ENCODE data around the gene MAST1. TPM values are rescaled to one million over a fixed set of nuclear protein-coding genes. Genes with fewer than 3 reads are reported as not detected.
A peak's percentile ranks its signal among the peaks of the same experiment; 100 is the strongest.
"Not testable (repeated sequence)": the region's sequence is repeated elsewhere in the genome, so short reads cannot be mapped to it uniquely, and the experiment has no call there.

The MAST1 gene
- total and polyA plus RNA-seq, 3 donors from 2014 or later, result 8.5 to 11.7 (median 9.0) TPM

DNA sequence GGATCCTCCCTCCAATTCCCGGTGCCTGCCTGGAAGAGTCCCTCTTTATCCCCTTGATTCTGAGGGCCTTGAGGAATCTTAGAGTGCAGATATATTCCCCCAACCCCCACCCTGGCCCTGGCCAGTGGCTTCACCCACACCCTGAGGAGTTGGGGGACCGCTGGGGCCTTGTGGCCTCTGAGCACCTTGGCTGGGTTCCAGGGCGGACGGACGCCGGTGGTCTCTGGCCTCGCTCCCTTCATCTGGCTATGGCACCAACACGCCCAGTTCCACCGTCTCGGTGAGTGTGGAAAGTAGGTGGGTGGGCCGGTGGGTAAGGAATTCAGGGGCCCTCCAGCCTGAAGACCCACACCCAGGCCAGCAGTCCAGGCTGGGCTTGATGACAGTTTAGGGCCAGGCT, 5.0 kb downstream of the MAST1 start:
- 82 to 89% methylated on average over 8 to 11 of the region's 11 CpGs for WGBS, 2 donors
- no peaks in the 10 kb centered on the region for H3K9me3 ChIP-seq
- peaks cover 8% of the 10 kb centered on the region for H3K4me1 ChIP-seq
- no peak overlapping the region for H3K4me3 ChIP-seq
- intact Hi-C loops (cut with DNase I; ENCODE audit: low total_unique reads), result loop anchor here (10.0 kb wide), 1 partner anchor 69 kb away; the partner anchor contains the start of gene HOOK2
- DNase-seq, result no peak
- TF ChIP-seq, protein P1, sequence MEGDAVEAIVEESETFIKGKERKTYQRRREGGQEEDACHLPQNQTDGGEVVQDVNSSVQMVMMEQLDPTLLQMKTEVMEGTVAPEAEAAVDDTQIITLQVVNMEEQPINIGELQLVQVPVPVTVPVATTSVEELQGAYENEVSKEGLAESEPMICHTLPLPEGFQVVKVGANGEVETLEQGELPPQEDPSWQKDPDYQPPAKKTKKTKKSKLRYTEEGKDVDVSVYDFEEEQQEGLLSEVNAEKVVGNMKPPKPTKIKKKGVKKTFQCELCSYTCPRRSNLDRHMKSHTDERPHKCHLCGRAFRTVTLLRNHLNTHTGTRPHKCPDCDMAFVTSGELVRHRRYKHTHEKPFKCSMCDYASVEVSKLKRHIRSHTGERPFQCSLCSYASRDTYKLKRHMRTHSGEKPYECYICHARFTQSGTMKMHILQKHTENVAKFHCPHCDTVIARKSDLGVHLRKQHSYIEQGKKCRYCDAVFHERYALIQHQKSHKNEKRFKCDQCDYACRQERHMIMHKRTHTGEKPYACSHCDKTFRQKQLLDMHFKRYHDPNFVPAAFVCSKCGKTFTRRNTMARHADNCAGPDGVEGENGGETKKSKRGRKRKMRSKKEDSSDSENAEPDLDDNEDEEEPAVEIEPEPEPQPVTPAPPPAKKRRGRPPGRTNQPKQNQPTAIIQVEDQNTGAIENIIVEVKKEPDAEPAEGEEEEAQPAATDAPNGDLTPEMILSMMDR (IDR thresholded peaks at IDR 0.05), result no peak
- TF ChIP-seq POLR2A (IDR thresholded peaks at IDR 0.05), result no peak
- no peaks in the 10 kb centered on the region for H3K36me3 ChIP-seq (ENCODE audit: low read depth, missing control alignments)
- no peak overlapping the region for H3K27ac ChIP-seq
- no peaks in the 10 kb centered on the region for H3K27me3 ChIP-seq

DNA sequence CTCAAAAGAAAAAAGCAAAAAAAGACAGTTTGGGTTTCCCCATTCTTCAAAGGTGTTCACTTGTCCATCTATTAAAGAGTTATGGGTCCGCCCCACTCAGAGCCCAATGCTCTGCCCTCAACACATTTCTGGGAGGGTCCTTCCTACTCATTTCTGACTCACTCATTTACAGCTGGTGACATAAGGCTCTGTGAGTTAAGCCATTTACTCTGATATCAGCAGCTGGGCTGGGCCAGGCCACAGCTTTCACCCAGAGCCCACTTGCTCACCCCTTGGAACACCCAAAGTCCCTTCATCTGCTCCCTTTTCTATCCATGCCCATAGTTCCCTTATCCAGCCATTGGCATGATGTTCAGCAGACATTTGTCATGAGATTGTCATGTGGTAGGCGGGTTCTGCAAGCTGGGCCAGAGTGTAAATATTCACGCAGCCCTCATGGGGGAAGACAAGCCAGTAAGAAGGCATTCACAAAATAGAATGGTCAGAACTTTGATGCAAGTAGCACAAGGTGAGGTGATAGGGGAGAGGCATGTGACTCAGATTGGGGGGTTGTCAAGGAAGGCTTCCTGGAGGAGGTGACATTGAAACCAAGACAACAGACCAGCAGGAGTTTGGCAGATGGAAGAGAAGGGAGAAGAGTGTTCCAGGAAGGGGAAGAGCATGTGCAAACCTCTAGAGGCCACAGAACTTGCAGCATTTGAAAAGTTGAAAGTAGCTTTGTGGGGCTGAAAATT, 5.9 kb downstream of the MAST1 start:
- no peak for TF ChIP-seq POLR2A (IDR thresholded peaks at IDR 0.05)
- TF ChIP-seq, protein P1 (IDR thresholded peaks at IDR 0.05), result no peak
- intact Hi-C loops (cut with DNase I; ENCODE audit: low total_unique reads), result loop anchor here (10.0 kb wide), 1 partner anchor 69 kb away; the partner anchor contains the start of gene HOOK2
- no peak for DNase-seq
- no peaks in the 10 kb centered on the region for H3K9me3 ChIP-seq
- H3K36me3 ChIP-seq (ENCODE audit: low read depth, missing control alignments), result no peaks in the 10 kb centered on the region
- no peak overlapping the region for H3K27ac ChIP-seq
- H3K27me3 ChIP-seq, result no peaks in the 10 kb centered on the region
- no peak overlapping the region for H3K4me3 ChIP-seq
- H3K4me1 ChIP-seq, result peaks cover 8% of the 10 kb centered on the region
- 83 to 92% methylated on average over 3 of the region's 3 CpGs for WGBS, 2 donors

DNA sequence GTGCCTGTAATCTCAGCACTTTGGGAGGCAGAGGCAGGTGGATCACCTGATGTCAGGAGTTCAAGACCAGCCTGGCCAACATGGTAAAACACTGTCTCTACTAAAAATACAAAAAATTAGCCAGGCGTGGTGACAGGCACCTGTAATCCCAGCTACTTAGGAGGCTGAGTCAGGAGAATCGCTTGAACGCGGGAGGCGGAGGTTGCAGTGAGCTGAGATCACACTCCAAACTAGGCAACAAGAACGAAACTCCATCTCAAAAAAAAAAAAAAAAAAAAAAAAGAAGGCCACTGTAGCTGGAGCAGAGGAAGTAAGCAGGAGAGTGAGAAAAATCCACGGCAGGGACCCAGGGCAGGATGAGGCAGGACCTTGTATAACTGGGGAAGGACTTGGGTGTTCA, 8.3 kb downstream of the MAST1 start:
- not testable (repeated sequence) for H3K27me3 ChIP-seq
- 79 to 92% methylated on average over 7 of the region's 7 CpGs for WGBS, 2 donors

DNA sequence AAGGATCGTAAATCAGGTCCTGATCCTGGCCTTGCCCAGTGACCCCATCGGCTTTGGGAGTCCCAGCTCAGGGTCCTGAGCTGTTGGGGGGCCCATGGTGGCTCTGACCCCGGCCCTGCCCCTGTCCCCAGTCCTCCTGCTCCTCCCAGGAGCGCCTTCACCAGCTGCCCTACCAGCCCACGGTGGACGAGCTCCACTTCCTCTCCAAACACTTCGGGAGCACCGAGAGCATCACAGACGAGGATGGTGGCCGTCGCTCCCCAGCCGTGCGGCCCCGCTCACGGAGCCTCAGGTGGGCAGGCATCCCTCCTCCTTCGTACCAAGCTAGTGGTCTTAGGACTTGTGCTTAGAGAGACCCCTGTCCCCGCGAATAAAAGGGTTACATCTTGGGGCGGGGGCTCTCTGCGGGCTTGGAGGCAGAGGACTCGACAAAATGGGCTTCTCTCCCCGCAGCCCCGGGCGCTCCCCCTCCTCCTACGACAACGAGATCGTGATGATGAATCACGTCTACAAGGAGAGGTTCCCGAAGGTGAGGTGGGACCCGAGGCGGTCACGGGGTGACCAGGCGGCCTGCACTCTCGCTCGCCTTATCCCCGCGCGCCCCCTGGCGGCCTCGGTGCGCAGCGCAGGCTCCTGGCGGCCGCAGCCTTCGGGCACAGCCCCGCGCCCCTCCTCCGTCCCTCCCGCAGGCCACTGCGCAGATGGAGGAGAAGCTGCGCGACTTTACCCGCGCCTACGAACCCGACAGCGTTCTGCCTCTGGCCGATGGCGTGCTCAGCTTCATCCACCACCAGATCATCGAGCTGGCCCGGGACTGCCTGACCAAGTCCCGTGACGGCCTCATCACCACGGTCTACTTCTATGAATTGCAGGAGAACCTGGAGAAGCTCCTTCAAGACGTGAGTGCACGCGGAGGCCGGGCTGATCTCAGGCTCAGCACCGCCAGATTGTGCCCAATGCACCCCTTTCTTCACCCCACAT, 9.1 kb downstream of the MAST1 start:
- H3K9me3 ChIP-seq, result no peaks in the 10 kb centered on the region
- H3K4me1 ChIP-seq, result peaks cover 8% of the 10 kb centered on the region
- peak overlapping the region in 1 of 2 donors; percentile 18 for H3K4me3 ChIP-seq
- H3K27me3 ChIP-seq, result no peaks in the 10 kb centered on the region
- WGBS, 2 donors, result 10 to 23% methylated on average over 7 to 63 of the region's 69 CpGs
- DNase-seq, result peak; percentile 90
- H3K36me3 ChIP-seq (ENCODE audit: low read depth, missing control alignments), result no peaks in the 10 kb centered on the region
- TF ChIP-seq, protein P1 (IDR thresholded peaks at IDR 0.05), result peak; percentile 97 to 98 (median 97)
- no peak for TF ChIP-seq POLR2A (IDR thresholded peaks at IDR 0.05)
- H3K27ac ChIP-seq, result no peak overlapping the region
- intact Hi-C loops (cut with DNase I; ENCODE audit: low total_unique reads), result loop anchor here (10.0 kb wide), 1 partner anchor 73 kb away; the partner anchor contains the start of gene HOOK2

More for the DNA sequence above, 8.3 kb downstream of the MAST1 start:
- not testable (repeated sequence) for H3K9me3 ChIP-seq; H3K27ac ChIP-seq; H3K4me1 ChIP-seq; H3K4me3 ChIP-seq; DNase-seq; H3K36me3 ChIP-seq (ENCODE audit: low read depth, missing control alignments)
- intact Hi-C loops (cut with DNase I; ENCODE audit: low total_unique reads), result loop anchor here (10.0 kb wide), 1 partner anchor 72 kb away; the partner anchor contains the start of gene HOOK2

DNA sequence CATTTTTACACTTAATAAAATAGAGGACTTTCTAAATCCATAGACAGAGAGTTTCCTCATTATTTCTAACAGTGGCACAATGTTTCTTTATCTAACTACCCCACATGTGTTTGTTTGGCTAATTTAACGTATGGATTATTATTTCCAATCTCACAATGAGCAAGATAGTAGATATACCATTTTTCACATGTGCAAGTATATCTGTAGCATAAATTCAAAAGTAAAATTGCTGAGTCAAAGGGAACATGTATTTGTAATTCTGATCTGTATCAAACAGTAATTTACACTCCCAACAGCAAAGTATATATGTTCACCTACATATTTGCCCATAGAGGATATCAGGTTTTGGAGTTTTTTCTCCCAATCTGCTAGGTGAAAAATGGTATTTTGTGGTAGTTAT, 18.3 kb downstream of the MAST1 start:
- H3K36me3 ChIP-seq (ENCODE audit: low read depth, missing control alignments), result no peaks in the 10 kb centered on the region
- 82 to 83% methylated on average over 1 of the region's 1 CpG for WGBS, 2 donors
- no peak for TF ChIP-seq POLR2A (IDR thresholded peaks at IDR 0.05)
- TF ChIP-seq, protein P1 (IDR thresholded peaks at IDR 0.05), result no peak
- H3K27me3 ChIP-seq, result no peaks in the 10 kb centered on the region
- H3K4me3 ChIP-seq, result no peak overlapping the region
- no peaks in the 10 kb centered on the region for H3K9me3 ChIP-seq
- intact Hi-C loops (cut with DNase I; ENCODE audit: low total_unique reads), result no loop called here
- no peak for DNase-seq
- no peaks in the 10 kb centered on the region for H3K4me1 ChIP-seq
- no peak overlapping the region for H3K27ac ChIP-seq

Data from testis (tissue), 3 donors.